Tibial nerve (tissue), 4 donors: ENCODE measurements around the gene ZNF229. TPM values are rescaled to one million over a fixed set of nuclear protein-coding genes. Genes with fewer than 3 reads are reported as not detected.
"Not testable (repeated sequence)": the region's sequence is repeated elsewhere in the genome, so short reads cannot be mapped to it uniquely, and the experiment has no call there.

Experiments used
- DNase-seq, 2 donors: peaks; one replicate each; pipeline ENCODE4 v3.0.0-alpha.2; 2019; ENCODE audit warnings: low spot score in 2 of 2
- H3K27ac ChIP-seq, 4 donors: fragments of 200-600 bp; sonication (generic) in 3 of 4; one replicate each; pipeline ENCODE4 v1.5.1; 2017 to 2019; ENCODE audit warnings: mild to moderate bottlenecking in 1 of 4
- H3K27me3 ChIP-seq, 2 donors: fragments of 200-600 bp; sonication (generic) in 1 of 2; one replicate each; pipeline versions ENCODE4 v1.5.1 to v1.6.0; 2017 to 2019
- H3K36me3 ChIP-seq, 3 donors: fragments of 200-600 bp; sonication (generic); one replicate each; pipeline ENCODE4 v1.5.1; 2018 to 2019
- H3K4me1 ChIP-seq, 4 donors: fragments of 200-600 bp; sonication (generic) in 3 of 4; one replicate each; pipeline ENCODE4 v1.5.1; 2017 to 2019
- H3K4me3 ChIP-seq, 4 donors: fragments of 200-600 bp; sonication (generic) in 3 of 4; one replicate each; pipeline ENCODE4 v1.5.1; 2017 to 2019; ENCODE audit warnings: mild to moderate bottlenecking in 1 of 4, moderate library complexity in 1 of 4
- H3K9me3 ChIP-seq, 4 donors: fragments of 200-600 bp; sonication (generic) in 3 of 4; one replicate each; pipeline ENCODE4 v1.5.1; 2017 to 2019
- EP300 ChIP-seq, 2 donors: sonication (generic); formaldehyde crosslinking; IDR thresholded peaks; one replicate each; pipeline ENCODE4 v1.6.1; 2017; ENCODE audit warnings: antibody characterized with exemption in 2 of 2, mild to moderate bottlenecking in 1 of 2
- WGBS, 2 donors: methylation state at CpG; one replicate each; pipeline ENCODE4 v1.1.5; 2018; 5-methylcytosine and 5-hydroxymethylcytosine counted together
- total RNA-seq, 4 donors: library from RNA; depleted of rRNA; stranded (reverse); fragments of >200 nt; gene quantifications; one replicate each; pipeline ENCODE4 v1.1.0, GENCODE V29; 2016
- TF ChIP-seq, protein P1 (sequence below), 5 experiments: fragments of 200-600 bp in 3 of 5; fragments of 450-650 bp in 2 of 5; sonication (generic) in 3 of 5; IDR thresholded peaks; one replicate each; pipeline ENCODE4 v1.5.1; 2016 to 2019; ENCODE audit warnings: antibody characterized with exemption in 5 of 5, mild to moderate bottlenecking in 3 of 5, moderate library complexity in 2 of 5

Gene ZNF229
- total RNA-seq, 4 donors from 2014 or later = 2.0 to 29.5 (median 2.2) TPM

DNA sequence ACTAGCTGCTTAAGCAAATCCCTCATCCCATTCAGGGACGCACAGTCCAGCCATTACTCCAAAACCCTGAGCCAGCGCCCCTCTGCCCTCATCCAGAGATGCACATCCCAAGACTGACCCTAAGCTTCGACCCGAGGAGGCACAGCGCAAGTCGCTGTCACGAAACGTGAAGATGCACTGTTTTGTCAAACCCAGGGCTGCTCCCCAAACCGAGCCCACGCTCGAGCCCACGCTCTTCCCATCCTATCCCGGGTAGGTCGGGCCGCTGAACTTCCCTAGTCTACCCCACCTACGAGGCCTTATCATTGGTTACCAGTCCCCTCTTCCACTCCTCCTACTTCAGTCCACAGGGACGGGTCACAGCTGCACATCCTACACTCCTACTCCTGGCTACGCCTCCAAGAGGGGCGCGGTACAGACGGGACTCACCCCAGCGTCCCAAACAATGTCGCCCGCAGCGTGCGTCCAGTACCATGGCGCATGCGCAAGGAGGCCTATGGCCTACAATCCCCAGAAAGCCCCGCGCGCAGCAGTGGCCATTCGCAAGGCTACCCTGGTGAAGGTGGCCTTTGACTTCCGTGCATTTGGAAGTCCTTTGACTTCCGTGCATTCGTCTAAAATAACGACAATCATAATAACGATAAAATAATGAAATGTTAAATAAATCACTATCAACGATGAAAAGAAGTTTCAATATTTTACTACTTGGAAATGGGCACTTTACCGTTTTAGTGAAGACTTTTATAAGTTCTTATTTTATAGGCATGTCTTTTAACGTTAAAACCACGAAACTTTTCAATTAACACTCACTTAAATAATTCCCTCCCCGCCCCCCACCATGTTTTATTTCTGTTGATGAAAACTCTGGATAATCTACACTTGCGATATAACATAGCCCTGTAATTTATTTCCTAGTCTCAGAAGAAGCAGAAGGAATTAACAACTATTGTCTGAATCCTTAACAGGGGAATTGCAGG lies 46.8 kb downstream of the ZNF229 start, which contains the start of gene ZNF285:
TSS of gene ZNF285 (minus strand) at position 470 of the 977 bp plus-strand sequence. CDS start 4,395 bp downstream, outside the sequence.
- H3K9me3 ChIP-seq = peaks cover 0 to 80% (median 5%) of the 10 kb centered on the region in 4 donors
- H3K4me1 ChIP-seq = no peaks in the 10 kb centered on the region
- WGBS, 2 donors = 8% methylated on average over 43 of the region's 43 CpGs
- TF ChIP-seq EP300 (IDR thresholded peaks at IDR 0.05) = peak in 1 of 2 donors; percentile 37
- TF ChIP-seq, protein P1, sequence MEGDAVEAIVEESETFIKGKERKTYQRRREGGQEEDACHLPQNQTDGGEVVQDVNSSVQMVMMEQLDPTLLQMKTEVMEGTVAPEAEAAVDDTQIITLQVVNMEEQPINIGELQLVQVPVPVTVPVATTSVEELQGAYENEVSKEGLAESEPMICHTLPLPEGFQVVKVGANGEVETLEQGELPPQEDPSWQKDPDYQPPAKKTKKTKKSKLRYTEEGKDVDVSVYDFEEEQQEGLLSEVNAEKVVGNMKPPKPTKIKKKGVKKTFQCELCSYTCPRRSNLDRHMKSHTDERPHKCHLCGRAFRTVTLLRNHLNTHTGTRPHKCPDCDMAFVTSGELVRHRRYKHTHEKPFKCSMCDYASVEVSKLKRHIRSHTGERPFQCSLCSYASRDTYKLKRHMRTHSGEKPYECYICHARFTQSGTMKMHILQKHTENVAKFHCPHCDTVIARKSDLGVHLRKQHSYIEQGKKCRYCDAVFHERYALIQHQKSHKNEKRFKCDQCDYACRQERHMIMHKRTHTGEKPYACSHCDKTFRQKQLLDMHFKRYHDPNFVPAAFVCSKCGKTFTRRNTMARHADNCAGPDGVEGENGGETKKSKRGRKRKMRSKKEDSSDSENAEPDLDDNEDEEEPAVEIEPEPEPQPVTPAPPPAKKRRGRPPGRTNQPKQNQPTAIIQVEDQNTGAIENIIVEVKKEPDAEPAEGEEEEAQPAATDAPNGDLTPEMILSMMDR (IDR thresholded peaks at IDR 0.05) = no peak
- H3K4me3 ChIP-seq = peak within 1 kb of the TSS; percentile 14 to 51 (median 42)
- no peaks in the 10 kb centered on the region for H3K27me3 ChIP-seq
- DNase-seq = peak; percentile 67 to 80
- peaks cover 0 to 14% (median 0%) of the 10 kb centered on the region in 3 donors for H3K36me3 ChIP-seq
- H3K27ac ChIP-seq = peak within 1 kb of the TSS in 1 of 4 donors; percentile 38

DNA sequence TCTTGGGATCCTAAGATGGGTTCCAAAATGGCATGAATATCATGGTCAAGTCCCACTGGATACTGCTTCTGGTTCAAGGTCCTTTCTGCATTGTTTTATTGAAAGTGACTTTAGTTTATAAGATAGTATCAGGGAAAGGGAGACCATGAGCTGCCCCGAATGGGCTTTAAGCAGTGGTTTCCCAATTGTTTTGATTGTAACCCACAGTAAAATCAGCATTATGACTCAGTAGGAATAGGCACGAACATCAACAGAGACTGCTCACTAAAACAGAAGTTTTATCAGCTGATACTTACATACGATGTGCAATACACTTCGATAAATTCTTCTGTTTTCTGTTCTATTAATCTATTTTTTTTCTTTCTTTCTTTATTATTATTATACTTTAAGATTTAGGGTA lies 59.0 kb downstream of the ZNF229 start:
- WGBS, 2 donors = 92 to 94% methylated on average over 4 of the region's 4 CpGs
- DNase-seq, H3K4me1 ChIP-seq, H3K27me3 ChIP-seq, H3K4me3 ChIP-seq, H3K27ac ChIP-seq: not testable (repeated sequence)
- Histone ChIP-seq H3K36me3 (peaks cover 0 to 80% (median 4%) of the 10 kb centered on the region in 3 donors), H3K9me3 (peaks cover 0 to 80% (median 9%) of the 10 kb centered on the region in 4 donors)

Other genes starting within 250 kb of the ZNF229 start
- gene ZNF227, start 235.9 kb downstream of the ZNF229 start, total RNA-seq = 10 to 100 TPM in 3 of 4 donors, 1 to 10 TPM in 1; 8.1 to 22.0 (median 14.3) TPM
- gene ZNF233, start 188.6 kb downstream of the ZNF229 start, total RNA-seq = 1 to 10 TPM in 1 of 4 donors, under 1 TPM in 2, not detected in 1; 0.44 to 1.2 (median 0.63) TPM
- 1 to 10 TPM; 5.5 to 9.8 (median 6.3) TPM for gene ZNF235, start 143.4 kb downstream of the ZNF229 start, total RNA-seq
- gene ZNF112, start 91.8 kb downstream of the ZNF229 start, total RNA-seq = 1 to 10 TPM; 5.0 to 5.9 (median 5.3) TPM
- 1 to 10 TPM; 1.9 to 6.1 (median 2.2) TPM for gene ZNF285, start 46.9 kb downstream of the ZNF229 start, total RNA-seq
- gene ZNF180, start 52.0 kb upstream of the ZNF229 start, total RNA-seq = 10 to 100 TPM; 12.9 to 38.9 (median 15.7) TPM
- not detected for gene CEACAM20, start 81.2 kb upstream of the ZNF229 start, total RNA-seq
- gene IGSF23, start 165.1 kb upstream of the ZNF229 start, total RNA-seq = not detected
- gene PVR, start 195.4 kb upstream of the ZNF229 start, total RNA-seq = 10 to 100 TPM; 55.3 to 71.4 (median 69.6) TPM
- gene CEACAM19, start 223.0 kb upstream of the ZNF229 start, total RNA-seq = 10 to 100 TPM; 10.9 to 38.7 (median 15.4) TPM